Fibroblast of skin of right quadriceps (primary cell): Measurements from ENCODE around the gene DNHD1.

Experiments used
- DNase-seq: peaks from one replicate; pipeline ENCODE4 v3.0.0-alpha.2; 2013

Gene DNHD1

DNA sequence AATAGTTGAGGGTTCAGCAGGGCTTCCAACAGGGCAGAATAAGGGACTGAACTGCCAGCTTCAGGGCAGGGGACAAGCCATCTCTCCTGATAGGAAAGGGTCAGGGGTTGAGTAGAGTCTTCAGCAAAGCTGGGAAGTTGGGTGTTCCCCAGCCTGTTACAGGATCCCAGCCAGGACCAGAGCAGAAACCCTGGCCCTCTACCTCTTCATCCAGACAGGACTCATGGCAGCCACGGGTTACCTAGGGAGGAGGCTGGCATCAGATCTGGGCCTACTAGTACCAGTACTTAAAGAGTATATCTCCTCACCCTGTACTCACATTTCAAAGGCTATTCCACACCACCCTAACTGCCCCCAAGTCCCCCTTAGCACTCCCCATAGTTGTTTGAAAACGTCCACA lies 117.4 kb downstream of the DNHD1 start:
- no peak for DNase-seq

DNA sequence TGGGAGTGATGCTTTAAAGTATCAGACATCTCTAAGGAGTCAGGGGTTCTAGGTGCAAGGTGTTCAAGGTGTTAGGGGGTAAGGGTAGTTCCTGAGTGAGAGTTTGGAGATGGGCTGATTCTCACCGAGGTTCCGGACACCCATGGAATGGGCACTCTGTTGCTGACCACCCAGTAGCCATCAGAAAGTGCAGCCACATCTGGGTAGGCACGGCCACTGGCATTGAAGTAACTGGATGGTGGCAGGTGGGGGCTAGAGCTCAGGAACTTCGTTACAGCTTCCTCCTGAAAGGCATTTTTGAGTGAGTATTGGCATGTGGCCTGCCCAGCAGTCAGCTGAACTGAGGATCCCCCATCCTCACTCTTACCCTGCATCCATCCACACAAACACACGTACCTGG lies 118.0 kb downstream of the DNHD1 start:
- DNase-seq, result no peak

DNA sequence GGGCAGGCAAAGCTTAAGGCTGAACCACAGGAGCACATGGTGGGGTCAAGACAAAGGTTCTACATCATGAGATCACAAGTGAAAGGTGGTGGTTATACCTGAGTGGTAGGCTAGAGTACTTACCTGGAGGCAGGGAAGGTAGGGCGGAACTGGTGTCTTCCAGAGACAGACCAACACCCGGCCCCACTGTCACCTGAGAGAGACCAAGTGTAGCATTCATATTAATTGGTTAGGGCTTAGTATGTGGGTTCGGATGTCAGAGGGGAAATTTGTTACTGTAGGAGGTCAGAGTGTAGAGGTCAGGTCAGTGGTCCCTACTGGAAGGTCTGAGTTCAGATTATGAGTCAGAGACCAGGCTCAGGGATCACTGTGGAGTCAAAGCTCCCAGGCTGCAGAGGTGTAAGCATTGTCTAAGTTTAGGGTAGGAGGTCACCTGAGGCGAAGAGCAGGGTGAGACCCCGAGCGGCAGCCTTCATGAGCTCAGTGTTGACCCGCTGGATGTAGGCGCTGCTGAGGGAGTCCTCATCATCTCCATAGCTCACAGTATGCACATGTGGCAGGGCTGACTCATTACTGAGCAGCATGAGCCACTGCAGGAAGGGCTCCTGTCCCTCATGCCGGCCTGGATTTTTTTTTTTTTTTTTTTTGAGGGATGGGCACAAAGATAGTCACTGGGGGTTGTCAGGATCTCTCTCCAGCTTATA lies 119.0 kb downstream of the DNHD1 start:
- peak; percentile 53 for DNase-seq

DNA sequence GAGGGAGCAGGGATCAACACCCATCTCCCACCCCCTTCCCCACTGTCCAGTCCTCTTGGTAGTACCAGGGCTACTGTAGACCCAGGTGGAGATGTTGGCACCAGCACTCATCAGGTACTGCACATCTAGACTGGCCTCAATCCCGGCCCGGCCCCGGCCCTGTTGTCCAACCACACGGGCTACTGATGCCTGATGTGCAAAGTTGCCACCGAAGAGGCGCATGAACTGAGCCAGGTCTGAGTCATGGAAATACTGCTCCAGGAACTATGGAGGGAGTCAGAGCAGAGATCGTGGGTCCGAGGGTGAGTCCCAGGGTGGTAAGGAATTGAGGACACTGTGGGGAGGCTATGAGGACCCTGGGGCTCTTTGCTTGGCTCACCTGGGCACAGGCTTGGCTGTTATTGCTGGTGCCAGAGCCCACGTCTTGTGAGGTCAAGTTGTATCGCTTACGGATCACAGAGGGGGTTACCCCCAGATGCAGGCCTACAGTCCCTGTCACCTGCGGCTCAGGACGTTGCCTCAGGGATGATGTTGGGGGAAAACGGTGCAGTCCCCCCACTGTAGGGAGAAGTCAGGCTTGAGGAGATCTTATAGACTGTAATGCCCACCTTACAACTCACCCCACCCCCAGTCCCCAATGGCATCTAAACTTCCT lies 119.6 kb downstream of the DNHD1 start:
- DNase-seq, result no peak

DNA sequence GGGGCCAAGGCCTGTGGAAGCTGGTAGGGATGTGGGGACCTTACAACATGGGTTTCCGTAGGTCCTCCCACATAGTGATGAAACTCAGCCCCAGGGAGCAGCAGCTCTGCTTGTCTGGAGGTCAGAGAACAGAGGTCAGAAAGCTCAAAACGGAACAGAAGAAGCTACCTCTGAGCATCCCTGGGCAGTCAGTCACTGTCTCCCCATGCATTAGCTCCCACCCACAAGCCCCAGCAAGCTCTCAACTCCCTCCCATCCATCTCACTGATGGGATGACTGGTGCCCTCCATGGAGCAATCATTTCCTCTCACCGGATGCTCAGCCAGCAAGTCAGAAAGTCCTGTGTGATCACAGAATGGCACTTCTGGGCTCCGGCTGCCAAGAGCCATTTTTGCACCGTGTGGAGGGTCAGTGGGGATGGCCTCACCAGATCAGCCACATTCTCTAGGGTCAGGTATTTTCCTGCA lies 120.3 kb downstream of the DNHD1 start:
- no peak for DNase-seq

DNA sequence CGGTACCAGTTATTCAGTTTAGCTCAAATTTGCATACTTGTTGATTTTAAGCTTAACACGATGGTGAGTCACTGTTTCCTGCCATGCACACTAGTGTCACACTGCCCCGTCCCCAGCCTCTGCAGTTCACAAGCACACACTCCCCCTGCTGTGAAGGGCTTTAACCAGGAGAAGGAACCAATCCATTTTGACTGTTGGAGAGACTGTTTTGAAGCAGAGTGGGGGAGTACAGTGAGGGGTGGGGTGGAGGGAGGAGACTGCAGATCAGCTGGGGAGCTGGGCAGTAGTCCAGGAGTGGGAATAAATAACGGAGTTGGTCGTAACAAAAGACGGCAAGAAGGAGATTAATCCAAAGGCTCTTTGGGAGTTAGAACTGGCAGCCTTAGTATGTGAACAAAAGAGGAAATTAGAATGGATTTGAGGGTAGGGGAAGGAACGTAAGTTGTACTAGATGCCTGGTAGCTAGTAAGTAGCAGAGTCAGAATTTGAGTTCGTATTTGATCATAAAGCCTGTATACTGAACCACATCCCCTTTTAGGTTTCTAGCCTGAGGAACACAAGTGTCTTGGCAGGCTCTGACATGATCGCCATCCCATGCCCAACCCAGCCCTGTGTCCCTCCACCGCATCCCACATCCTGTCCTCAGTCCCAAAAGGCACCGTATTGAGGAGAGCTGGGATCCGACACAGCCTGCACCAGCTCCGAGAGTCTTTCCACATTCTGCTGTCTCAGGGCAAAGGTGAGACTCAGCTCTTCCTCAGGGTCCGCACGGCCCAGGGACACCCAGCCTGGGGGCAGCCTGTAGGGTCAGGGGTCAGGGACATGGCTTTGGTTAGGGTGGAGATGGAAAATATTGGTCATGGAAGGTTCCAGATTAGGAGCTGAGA lies 121.3 kb downstream of the DNHD1 start:
- peak; percentile 85 for DNase-seq

DNA sequence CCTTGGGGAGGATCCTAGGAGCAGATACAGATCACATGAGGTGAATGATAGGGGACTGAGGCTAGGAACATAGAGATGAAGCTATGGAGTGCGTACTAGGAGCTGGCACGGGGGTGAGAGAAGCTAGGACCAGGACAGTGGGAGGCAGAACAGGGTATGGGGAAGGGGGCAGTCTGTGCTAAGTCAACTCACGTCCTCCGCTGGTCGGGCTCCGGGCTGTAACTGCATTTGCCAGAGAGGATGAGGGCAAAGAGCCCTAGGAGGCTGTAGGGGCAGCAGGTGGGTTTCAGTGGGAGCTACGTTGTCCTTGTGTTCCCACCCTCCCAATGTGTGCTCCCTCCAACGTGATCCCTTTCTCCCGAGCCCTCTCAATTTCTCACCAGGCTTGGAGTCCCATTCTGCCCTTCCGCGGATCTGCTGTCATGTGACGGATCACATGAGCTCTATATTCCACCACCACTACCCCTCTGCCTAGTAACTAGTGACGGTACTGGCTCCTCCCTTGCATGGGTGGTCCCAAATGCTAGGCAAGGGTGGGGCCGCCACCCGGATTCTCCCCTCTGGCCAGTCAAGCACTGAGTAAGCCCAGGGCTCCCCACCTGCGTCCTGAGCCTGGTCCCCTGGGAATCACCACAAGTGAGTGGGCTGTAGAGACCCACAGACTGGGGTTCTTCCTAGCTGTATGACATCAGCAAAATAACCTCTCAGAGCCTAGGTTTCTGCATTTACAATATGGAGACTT lies 122.1 kb downstream of the DNHD1 start, which contains the start of gene TPP1:
TSS of gene TPP1 (minus strand) at position 419 of the 742 bp plus-strand sequence. CDS start at position 397, 22 bp downstream.
- peak; percentile 94 for DNase-seq

DNA sequence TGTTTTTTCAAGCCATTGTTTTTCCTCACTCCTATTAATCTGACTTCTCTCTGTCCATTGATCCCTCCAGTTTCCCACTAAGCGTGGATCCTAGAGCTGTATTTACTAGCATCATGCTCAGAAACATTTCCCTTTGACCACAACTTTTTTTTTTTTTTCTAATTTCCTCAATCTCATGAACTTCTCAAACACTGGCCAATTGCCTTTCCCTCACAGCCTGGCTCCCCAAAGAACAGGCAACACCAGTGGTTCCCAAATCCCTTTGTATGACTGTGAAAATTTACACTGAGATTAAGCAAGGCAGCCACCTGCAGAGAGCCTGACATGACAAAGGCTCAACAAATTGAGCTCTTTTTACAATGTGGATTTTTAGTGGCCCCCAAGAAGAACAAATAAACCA lies 123.6 kb downstream of the DNHD1 start:
- DNase-seq, result no peak
